HG03469 (cell line): ENCODE data around the gene GRM8.

Source experiments
- ATAC-seq: cut with Tn5 transposase; IDR thresholded peaks from one replicate; pipeline ENCODE4 v1.9.1; 2021; ENCODE audit warnings: mild to moderate bottlenecking, moderate library complexity, moderate number of reproducible peaks; ENCODE audit not compliant: unreplicated experiment

GRM8 gene

DNA sequence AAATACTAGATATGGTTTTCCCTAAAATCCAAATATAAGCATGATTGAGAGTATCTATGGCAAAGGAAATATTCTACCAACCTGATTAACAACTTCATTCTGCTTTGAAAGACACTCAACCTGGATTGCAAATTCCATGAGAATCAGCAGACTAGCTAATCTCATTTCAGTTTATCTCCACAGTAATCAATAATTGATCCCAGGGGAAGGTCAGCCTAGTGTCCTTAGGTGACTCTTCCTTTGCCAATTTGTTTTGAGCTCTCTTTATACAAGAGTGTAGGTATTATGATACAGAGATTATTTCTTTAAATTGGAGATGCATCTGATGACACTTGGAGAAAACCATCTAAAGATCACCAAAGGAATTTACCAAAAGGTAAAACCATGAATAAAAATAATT, 100.3 kb downstream of the GRM8 start:
- ATAC-seq: no peak

DNA sequence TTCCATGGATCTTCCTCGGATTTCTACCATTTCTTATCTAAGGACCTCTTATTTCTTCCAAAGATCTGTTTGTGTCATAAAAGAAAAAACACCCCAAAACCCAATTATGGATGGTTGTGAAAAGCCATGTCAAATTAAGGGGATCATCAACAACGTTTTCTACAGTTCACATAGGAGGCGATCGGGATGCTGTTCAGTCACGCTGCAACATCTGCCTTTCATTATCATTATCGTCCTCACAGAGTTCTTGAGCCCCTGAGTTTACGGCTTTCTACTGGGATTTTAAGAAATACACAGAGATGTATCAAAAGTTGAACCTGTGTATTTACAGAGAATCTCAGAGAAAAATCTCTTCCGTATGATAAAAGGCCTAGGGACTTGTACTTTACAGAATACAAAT, 101.4 kb downstream of the GRM8 start:
- ATAC-seq: no peak

DNA sequence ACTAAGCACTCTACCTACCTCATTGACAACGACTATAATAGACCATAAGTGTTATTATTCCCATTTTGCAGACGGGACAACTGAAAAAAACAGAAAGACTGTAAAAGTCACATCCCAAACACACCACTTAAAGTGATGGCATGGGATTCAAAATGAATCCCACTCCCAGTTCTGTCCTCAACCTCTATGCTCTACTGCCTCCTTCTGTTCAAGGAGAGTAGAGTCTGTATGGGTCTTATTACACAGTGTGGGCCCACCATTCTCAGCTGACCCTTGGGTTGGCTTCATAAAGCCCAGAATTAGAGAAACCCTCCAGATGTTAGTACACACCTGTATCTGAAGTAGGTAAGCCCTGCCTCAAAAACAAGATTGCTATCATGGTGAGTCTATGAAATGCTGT, 102.2 kb downstream of the GRM8 start:
- ATAC-seq: no peak

DNA sequence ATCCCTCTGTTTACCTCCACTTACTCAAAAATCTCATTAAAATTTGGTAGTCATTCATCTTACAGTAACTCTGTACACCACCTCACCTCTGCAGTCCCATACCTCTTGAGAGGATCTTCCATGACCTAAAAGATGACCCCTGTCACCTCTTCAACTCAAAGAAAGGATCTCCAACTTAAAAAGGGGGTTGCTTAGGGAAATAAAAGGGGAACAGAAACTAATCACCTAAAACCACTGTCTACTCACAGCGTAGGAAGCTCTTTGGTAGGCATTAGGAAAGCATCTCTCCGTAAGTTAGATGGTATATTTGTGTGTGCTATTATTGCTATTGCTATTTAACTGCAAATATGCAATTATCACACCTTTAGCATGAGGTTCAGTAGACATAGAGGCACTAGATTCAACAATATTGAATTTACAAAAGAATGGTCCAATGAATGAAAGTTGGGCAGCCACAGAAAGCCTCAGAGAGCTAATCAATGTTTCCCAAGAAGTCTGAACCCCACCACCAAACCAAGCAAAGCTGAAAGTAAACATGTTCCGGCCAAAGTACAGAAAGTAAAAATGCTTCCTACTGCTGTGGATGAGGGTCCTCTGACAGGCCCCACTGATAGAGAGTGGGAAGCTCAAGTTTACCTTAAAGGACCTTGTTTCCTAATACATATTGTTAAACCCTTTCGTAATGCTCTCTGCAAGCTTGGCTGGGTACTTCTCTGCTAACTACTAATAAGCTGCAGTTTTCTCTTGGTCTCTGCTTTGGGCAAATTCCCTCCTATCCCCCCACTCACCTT, 105.8 kb downstream of the GRM8 start:
- ATAC-seq: peak; percentile 53

- ATAC-seq: no peak
Observed at GRCh38 chr7:127137146-127137545, 115.6 kb downstream of the GRM8 start.

DNA sequence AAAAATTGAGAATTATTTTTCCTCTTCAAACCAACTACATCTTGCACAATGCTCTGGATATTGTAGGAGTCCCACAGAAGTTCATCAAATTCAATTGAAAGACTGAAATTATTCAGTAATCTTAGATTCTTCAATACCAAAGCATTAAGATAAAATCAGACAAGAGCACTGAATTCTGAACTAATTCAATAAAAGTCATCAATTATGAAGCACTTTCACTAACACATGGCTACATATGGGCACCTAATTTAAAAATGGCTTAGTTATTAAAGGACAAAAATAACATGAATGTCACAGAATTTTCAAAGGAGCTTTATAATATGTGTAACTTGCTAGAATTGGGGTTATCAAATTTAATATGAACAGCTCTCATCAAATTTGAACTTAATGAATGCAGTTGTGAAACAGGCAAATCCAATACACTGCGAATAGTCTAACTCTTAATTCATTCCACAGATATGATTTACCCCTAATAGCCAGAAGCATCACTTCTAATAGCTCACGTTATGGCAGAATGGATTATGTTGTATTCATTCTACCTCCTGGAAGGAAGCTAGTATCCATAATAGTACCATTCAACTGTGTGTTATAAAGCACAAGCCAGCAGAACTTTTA, 116.8 kb downstream of the GRM8 start:
- ATAC-seq: no peak

- no peak for ATAC-seq
Observed at GRCh38 chr7:127123220-127123619, 129.5 kb downstream of the GRM8 start.

GRCh38 chr7:127119517-127119916, 133.2 kb downstream of the GRM8 start:
- no peak for ATAC-seq

DNA sequence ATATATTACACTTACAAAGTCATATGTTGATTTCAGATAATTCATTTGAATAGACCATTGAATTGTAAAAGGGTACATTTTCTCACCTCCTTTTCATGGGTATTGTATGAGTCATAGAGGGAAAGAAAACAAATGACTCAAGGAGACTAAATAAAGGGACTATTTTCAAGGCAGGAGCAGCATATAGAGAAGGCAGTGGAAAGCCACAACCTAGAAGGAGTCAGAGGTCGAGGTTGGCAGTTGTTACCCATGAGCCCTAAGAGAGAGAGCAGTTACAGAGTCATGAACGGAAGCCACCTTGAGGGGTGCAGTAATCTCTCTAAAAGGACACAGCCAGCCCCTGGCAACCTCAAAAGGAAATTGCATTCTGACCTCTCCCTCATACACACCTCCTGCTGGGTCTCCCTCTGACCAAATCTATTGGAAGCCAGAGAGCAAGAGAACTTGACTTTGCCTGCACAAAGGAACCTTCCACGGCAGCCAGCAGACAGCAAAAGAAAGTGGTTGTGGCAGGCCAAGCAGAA, 137.9 kb downstream of the GRM8 start:
- peak; percentile 54 for ATAC-seq

- peak; percentile 69 for ATAC-seq
Observed at GRCh38 chr7:127107601-127108007, 145.1 kb downstream of the GRM8 start.

DNA sequence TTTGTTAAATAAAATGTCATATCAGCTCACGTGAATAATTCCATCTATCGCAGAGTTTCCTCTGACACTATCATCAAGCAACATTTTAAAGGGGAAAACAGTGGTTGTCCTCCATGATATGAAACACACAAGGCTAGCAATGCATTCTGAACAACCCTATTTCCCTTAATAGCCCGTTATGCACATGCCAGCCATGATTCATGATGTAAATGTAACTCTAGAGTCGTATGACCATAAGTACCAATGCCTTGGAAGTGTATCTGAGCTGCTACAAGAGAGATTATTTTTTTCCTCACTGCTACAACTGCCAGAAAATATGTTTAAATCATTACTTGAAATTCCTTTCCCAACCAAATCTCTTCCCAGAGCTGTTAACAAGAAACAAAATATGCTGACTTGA, 159.4 kb downstream of the GRM8 start:
- no peak for ATAC-seq

- no peak for ATAC-seq
Observed at GRCh38 chr7:127091620-127092019, 161.1 kb downstream of the GRM8 start.

DNA sequence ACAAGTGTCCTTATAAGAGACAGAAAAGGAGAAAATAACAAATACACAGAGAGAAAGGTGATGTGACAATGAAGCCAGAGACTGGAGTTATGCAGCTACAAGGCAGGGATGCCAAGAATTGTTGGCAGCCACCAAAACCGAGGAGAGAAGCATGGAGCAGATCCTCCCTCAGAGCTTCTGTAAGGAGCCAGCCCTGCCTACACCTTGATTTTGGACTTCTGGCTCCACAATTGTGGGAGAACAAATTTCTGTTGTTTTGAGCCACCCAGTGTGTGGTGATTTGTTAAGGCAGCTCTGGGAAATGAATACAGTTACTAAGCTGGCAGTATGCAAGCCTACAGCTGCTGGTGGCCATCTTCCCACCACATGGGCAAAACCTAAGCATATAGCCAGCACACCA, 163.6 kb downstream of the GRM8 start:
- ATAC-seq: no peak

- no peak for ATAC-seq
Observed at GRCh38 chr7:127081539-127081938, 171.2 kb downstream of the GRM8 start.

DNA sequence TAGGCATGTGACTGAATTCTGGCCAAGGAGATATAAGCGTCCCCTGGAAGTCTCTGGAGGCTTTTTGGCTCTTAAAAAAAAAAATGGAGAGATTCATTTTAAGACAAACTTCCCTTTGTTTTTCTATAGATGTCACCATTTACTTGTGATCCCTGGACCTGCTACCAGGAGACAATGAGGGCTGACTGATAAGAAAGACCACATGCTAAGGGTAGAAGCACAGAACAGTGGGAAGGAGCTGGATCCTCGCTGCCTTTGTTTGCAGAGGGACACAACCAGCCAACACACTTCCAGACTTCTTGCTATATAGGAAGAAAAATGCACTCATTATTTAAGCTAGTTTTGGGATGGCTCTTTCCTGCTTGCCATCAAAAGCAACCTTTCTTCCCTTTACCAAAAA, 172.2 kb downstream of the GRM8 start:
- ATAC-seq: no peak

GRCh38 chr7:127066974-127067373, 185.8 kb downstream of the GRM8 start:
- ATAC-seq: no peak

GRCh38 chr7:127059475-127059874, 193.3 kb downstream of the GRM8 start:
- ATAC-seq: no peak

- ATAC-seq: no peak
Observed at GRCh38 chr7:127057918-127058317, 194.8 kb downstream of the GRM8 start.

DNA sequence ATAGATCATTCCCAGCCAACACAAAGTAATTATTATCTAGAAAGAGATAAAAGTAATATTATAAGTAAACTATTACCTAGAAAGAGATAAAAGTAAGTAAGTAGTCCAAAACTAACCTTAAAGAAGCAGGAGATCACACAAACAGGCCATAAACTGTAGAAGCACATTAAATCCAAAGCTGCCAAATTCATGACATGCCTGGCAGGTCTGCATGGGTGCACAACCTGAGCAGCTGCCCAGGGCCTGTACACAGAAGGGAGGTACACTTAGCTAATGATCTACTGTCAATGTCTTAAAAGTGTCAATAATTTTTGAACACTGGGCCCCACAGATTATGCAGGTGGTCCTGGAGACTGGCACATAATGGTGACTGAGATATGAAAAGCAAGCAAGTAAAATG, 196.5 kb downstream of the GRM8 start:
- ATAC-seq: no peak

GRCh38 chr7:127047521-127047920, 205.2 kb downstream of the GRM8 start:
- no peak for ATAC-seq

DNA sequence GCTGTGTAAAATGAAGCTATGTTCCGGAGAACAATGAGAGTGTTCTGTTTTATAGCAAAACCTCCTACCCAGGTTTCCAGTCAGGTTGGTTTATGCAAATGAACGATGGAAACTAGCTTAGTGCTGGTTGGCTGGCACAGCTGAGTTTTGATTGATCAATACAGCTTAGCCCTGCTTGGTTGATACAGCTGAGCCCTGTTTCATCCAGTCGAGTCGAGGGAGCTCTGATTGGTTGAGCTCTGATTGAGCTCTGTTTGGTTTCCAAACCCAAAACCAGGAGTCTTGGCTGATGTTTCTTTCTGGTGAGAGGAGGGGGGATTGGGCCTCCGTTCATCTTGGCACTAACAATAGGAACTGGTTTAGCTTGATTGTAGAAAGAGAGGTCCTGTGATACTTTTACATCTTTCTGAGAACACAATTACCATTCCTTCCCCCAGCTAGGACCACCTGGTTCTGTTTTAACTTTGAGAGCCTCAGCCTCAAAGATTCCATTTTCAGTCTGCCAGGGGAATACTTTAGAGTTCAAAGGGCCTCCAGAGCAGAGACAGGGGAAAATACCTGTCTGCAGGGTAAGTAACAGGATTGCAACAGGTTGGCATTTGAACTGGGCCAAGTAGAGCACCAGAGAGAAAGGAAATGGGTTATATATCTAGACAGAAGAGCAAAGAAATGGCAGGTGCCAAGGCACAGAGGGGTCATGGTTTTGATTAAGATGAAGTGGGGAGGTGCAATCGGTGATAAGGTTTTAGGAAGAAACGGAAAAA, 210.9 kb downstream of the GRM8 start:
- no peak for ATAC-seq

DNA sequence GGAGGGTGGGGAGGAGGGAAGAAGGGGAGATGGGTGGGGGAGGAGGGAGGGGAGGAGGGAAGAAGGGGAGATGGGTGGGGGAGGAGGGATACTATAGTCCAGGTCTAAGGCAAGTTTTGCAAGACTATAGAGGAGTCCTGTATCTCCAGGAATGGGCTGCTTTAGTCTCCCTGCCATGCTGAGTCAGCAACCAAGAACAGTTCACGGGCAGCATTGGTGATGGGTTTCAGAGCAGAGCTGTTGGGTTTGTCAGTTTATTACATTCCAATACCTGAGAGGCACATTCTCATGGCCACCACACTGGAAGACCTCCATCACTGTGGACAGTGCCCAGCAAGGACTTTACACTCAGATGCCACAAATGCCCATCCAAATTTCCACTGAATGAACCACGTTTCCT, 212.7 kb downstream of the GRM8 start:
- ATAC-seq: no peak
